Measurements from ENCODE around the gene HAGHL.

The HAGHL gene

DNA sequence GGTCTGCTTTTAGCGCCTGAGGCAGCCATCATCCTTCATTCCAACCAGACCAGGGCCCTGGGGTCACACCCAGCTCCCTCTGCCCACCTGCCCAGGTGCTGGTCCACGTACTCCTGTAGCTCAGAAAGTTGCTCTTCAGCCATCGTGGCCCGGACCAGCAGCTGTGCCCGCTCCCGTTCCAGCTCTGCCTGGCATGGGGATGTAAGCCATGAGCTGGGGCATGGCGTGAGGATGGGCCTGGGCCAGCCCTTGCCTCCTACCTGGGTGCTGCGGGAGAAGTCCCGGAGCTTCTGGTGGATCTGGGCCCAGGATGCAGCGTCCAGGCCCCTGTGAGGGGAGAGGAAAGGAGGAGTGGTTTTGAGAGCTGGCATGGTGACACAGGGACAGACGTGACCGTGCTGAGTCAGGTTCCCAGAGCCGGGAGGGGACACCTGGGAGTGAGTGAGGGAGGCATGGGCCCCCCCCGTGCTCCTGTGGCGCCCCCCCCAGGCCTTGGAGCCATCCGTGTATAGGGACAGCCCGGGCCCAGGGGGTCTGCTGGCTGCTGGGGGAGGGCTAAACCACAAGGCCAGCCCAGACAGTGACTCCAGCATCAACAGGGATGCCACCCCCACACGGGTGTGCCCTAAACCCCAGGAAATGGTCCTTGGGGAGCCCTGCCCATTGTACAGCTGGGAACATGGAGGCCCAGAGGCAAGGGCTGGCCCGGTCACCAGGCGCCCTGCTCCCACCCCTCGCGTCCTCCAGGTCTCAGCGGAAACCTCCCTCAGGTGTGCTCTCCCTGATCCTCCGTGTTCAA, 3.9 kb upstream of the HAGHL start:
- DNase-seq, result no peak

DNA sequence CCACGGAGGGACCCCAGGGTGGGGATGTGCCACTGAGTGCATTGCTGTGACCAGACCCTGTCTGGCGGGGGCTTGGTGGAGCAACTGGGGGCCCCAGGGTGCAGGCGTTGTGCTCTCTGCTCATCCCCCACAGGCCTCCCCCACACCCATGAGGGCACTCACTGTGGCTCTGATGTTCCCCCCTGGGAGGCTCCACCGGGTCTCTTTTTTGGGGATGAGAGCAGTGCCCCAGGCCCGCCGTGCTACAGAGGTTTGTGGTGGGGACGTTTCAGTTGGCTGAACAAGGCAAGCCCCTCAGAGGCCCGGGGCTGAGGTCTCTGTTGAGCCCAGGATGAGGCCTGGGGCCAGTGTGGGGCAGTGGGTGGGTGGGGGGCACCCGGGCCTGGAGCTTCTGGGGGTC, 3.2 kb upstream of the HAGHL start:
- no peak for DNase-seq

DNA sequence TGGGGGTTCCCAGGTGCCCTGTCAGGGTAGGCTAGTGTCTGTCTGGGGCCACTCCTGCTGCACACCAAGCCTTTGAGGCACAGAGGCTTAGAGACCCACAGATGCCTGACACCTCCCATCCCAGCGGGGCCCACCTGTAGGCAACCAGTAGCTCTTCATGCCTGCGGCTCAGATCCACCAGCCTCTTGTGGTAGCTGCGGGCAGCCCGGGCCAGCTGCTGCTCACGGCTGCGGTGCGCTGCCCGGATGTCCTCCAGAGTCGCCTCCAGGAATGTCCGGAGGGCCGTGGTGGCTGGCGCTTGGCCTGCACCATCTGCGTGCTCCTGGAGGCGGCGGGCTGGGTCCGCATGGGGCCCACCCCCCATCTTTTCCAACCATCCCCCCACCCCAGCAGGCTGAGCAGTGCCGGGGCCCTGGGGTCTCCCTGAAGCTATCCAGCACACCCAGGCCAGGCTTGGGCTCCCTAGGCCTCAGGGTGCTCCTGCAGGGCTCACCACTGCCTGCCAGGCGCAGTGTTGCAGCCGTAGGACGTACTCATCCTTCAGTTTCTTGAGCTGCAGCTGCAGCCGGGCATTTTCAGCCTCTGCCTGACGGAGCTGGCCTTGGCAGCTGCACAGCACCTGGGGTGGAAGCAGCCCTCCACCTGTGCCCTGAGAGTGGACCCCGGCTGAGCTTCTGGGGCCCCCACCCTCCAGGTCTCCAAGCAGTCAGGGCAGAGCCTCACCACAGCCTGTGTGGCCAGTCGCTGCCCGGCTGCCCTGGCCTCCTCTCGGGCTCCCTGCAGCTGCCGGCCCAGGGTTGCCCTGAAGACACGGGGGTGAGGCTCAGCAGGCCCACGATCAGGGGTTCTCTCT, 2.5 kb upstream of the HAGHL start:
- no peak for DNase-seq

DNA sequence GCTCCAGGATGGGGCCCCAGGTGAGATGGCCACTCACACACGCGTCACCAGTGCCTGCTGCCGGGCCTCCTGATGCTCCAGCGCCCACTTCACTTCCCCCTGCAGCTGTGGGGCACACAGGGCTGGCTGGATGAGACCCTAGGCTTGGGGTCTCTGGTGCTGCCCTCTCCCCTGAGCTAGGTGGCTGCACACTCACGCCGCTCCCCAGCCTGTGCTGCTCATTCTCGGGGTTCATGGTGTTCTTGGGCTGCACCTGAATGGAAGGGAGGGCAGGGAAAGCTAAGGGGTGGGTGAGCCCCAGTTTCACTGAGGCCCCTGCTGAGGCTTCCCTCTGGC, 1.9 kb upstream of the HAGHL start:
- no peak for DNase-seq

DNA sequence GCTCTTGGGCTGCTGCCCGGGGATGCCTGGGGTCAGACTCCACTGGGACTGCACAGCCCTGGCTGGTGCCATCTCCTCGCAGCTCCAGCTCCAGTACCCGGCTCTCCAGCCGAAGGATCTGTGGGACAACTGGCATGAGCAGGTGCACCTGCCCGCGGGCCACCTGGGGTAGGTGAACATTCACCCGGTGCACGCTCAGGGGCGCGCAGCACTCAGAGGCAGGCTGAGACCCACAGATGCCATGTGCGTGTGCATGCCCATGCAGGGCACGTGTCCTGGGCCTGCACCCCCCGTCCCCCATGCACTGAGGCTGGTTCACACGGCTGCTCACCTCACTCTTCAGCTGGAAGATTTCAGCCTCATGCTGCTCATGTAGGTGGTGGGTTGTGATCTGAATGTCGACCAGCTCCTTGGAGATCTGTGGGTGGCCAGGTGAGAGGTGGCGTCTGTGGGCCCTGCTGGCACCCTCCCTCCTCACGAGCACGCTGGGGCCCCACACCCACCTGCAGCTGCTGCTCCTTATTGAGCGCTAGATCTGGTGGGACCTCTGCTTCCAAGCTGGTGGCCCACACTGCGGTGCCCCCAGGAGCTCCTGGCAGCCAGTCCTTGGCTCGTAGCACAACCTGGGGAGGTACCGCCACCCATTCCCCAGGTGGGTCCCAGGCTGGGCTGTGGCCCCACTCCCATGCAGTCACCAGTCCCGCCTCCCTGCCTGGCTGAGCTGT, 1.3 kb upstream of the HAGHL start:
- no peak for DNase-seq

DNA sequence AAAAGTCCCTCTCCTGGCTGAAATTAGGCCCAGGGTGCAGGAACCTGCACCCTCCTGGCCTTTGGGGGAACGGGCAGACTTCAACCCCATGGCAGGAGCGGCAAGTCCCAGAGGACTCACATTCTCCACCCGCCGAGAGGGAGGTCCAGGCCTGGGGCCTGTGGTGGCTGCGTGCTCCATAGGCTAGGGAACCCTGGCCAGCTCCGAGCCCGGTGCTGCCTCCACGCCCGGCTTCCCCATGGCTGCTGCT, 793 bp upstream of the HAGHL start:
- no peak for DNase-seq

DNA sequence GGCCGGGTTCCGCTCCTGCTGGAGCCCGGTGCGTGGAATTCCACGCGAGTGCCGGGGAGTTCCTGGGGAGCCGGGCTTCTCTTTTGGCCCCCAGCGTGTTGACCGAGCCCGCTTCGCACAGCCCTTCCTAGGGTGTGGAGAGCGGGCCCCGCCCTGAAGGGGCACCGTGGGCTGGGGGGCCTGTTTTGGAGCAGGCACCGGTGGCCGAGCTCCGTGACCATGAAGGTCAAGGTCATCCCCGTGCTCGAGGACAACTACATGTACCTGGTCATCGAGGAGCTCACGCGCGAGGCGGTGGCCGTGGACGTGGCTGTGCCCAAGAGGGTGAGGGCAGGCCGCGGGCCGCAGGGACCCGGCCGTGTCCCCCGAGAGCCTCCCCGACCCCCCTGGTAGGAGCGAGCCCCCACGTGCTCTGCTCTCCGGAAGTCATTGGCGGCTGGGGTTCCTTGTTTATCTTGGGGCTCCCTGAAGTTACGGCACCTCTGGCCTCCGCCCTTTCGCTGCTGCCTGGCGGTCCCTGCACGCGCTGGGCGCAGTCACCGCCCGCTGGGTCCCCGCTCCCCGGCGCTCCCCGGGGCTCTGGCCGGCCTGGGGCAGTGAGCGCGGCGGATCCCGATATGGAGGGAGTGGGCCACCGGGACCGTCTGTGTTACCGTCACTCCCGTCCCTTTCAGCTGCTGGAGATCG, 528 bp downstream of the HAGHL start:
- DNase-seq, result no peak

DNA sequence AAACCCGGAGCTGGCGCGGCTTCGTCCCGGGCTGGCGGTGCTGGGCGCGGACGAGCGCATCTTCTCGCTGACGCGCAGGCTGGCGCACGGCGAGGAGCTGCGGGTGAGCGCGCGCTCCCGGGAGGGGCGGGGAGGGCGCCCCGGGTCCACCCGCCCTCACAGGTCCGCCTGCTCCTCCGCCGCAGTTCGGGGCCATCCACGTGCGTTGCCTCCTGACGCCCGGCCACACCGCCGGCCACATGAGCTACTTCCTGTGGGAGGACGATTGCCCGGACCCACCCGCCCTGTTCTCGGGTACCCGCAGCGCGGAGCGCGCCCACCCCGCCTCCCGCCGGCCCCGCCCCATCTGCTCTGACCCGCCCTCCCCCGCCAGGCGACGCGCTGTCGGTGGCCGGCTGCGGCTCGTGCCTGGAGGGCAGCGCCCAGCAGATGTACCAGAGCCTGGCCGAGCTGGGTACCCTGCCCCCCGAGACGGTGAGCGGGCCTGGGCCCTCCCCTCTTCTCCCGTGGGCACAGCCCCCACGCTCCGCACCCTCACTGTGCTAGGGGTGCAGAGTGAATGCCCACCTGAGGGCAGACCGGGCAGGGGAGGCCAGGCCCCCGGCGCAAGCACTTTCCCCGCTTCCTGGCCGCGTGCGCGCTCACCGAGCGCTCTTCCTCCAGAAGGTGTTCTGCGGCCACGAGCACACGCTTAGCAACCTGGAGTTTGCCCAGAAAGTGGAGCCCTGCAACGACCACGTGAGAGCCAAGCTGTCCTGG, 1.4 kb downstream of the HAGHL start:
- DNase-seq, result no peak

DNA sequence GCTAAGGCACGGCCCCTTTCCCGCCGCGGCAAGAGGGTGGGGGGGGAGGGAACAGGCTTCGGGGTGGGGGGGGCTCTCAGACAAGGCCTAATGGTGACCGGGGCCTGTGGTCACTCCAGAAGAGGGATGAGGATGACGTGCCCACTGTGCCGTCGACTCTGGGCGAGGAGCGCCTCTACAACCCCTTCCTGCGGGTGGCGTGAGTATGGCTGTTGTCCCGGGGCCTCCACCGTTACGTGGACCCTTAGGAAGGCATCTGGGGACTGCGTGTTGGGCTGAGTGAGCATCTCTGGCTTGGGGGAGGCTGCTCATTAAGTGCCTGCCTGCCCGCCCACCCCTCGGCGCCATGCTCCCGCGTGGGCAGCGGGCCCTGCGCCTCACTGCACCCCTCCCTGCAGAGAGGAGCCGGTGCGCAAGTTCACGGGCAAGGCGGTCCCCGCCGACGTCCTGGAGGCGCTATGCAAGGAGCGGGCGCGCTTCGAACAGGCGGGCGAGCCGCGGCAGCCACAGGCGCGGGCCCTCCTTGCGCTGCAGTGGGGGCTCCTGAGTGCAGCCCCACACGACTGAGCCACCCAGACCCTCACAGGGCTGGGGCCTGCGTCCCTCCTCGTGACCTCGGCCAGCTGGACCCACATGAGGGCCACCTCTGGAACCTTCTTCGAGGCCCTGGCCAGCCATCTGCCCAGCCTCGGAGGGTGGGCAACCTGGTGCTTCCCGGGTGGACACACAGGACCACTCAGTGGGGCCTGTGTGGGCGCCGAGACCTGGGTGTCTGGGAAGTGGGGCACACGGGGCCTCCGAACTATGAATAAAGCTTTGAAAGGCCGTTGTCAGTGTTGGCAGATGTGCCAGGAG, 2.2 kb downstream of the HAGHL start:
- no peak for DNase-seq

DNA sequence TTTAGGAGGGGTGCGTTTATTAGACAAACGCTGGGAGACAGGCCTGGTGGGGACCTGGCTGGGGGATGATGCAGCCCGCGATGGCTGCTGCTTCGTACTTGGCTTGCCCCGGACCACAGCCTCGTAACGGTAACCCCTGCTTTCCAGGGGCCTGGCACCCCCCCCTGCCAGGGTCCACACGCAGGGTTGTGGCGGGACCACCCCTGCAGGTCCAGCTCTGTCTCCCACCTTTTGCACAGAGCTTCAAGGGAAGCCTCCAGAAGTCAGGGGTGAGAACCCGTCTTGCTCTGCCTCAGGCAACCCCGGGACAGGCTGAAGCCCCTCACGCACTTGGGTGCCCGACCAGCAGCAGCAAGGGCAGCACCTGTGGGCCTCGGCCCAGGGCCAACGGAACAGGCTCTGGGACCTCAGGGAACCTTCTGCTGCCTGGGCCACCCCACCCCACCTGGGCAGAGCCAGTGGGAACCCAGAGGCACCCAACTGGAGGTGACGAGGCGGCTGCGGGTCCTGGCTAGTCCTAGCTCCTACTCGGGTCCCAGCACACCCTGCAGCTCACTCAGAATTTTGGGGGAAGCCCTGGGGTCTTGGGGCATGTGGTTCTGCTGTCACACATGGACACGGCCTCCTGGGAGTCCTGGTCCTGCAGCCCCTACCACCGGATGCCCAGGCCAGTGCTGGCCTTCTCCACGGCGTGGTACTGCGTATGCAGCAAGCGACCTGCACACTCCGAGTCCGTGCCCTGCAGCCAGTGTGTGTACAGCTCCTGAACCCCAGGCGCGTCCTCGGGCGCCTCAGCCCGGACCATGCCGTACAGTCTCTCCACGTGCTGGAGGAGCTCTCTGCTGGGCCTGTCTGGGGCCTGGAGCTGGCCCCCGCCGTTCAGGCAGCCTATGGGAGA, 3.1 kb downstream of the HAGHL start:
- no peak for DNase-seq

DNA sequence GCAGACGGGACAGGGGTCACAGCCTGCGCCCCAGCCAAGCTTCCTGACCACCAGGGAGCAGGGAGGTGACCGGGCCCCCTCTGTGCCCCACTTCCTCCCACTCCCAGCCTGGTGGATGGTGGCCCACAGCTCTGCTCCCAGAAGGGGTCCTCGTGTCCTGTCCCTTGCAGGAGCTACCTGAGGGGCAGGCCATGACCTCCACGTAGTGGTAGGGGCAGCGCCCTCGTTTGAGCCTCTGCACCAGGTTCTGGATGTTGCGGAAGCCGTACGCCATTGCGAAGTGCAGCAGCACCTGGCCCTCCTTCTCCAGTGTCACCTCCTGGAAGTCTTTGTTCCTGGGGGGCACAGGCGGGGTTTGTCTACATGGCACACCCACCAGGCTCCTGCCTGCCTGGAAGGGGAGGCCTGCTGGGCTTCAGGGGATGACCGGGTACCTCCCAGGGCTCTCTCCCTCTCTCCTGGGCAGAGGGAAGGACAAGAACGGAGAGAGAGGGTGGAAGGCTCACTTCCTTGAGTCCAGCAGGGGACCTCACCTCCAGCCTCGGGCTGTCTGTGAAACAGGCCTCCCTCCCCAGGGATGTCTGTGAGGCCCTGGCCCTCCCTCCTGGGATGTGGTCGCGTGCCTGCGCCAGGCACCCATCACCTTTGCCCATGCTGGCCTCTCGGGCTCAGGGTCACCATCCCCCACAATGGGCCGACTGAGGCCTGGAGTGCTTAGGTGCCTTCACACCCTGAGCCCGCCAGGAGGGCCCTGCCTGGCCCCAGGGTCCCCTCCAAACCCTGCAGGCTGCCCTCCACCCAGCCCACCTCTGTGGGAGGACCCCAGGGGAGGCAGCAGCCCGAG, 4.0 kb downstream of the HAGHL start:
- no peak for DNase-seq

DNA sequence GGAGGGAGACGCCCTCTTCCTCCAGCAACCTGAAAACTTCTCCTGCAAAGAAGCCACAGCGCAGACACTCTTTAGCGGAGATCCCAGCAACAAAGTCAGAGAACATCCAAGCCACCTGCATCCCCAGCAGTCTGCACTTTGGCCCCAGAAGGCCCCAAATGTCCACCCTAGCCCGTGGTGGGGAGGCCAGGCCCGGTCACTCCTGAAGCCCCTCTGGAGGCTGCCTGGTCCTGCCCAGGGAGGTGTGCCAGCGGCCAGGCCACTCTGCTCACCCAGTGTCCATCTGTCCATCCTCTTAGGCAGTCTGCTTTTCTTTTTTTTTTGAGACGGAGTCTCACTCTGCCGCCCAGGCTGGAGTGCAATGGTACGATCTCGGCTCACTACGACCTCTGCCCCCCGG, 5.4 kb downstream of the HAGHL start:
- DNase-seq, result no peak

DNA sequence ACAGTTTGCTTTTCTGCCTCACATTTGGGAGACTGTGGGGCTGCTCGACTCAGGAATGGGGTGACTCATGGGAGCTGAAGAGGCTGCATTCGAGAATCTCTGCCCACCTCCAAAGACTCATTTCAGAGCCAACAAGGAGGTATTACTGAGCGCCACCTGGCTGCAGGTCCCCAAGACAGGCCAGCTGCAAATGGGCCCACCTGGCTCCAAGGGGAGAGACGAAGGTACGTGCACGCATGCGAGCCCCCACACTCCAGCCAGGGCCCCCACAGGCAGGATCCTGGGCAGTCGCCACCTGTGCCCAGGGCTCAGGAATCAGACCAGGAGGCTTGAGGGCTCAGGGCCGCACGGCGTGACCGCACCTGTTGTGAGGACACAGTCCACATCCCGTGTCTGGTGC, 6.0 kb downstream of the HAGHL start:
- no peak for DNase-seq

DNA sequence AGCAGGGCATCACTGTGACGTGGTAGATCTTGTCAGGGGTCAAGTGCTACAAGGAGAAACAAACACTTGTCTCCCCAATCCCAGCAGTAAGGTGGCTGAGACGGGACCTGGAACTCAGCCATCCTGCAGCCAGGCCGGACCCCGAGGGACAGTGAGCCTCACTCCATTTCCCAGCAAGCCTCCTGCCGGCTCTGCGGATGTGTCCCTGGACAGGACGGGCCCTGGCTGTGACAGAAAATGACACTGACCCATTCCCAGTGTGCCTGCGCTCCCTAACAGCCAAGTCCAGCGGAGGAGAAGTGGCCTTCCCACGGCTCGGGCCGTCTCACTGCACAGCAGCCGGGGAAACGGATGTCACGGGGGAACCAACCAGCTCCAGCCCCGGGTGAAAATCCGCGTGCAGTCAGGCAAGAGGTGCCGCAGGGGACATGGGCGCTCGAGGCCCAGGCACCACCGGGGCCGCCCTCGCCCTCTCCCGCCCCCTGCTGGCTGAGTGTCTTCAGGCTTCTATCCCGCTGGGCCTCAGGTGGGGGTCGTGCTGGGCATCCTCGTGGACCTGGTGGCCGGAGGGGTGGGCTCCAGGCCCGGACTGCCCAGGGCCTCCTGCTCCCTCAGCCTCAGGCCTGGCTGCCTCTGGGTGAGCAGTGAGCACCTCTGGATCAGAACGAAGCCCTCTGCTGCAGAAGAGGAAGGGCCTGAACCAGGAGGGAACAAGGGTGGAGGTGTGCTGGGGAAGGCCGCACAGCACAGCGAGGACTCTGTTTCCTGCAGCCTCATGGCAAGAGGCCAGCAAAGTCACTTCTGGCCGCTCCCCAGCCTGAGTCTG, 6.7 kb downstream of the HAGHL start:
- no peak for DNase-seq

DNA sequence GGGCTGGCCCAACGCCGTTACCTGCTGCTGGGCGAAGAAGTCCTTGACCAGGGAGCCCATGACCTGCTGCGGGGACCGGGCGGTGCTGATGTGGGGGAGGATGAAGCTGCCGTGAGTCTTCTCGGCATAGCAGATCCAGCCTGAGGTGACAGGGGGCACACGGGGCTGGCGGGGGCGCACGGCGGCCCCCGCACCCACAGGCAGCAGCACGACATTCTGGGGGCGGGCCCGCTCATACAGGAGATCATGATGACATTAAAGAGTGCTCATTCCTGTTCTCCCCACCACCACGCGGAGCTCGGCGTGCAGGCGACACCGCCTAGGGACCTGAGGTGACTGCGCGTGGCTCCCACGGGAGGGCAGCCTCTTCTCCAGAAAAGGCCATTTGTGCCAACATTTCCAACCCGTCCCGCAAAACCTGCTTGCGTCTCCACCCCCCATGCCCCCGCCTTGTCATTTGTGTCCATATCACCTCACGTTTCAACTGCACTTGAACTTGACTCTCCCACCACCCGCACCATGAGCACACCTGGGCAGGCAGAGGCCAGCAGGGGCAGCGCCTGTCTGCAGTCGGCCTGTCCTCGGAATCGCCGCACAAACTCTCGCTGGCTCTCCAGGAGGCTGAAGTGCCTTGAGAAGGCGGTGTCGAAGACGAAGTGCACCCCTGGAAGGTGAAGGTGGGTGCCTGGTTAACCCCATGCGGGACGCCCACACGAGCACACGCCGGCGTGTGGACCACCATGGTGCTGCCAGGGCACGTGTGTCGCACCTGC, 7.5 kb downstream of the HAGHL start:
- DNase-seq, result no peak

DNA sequence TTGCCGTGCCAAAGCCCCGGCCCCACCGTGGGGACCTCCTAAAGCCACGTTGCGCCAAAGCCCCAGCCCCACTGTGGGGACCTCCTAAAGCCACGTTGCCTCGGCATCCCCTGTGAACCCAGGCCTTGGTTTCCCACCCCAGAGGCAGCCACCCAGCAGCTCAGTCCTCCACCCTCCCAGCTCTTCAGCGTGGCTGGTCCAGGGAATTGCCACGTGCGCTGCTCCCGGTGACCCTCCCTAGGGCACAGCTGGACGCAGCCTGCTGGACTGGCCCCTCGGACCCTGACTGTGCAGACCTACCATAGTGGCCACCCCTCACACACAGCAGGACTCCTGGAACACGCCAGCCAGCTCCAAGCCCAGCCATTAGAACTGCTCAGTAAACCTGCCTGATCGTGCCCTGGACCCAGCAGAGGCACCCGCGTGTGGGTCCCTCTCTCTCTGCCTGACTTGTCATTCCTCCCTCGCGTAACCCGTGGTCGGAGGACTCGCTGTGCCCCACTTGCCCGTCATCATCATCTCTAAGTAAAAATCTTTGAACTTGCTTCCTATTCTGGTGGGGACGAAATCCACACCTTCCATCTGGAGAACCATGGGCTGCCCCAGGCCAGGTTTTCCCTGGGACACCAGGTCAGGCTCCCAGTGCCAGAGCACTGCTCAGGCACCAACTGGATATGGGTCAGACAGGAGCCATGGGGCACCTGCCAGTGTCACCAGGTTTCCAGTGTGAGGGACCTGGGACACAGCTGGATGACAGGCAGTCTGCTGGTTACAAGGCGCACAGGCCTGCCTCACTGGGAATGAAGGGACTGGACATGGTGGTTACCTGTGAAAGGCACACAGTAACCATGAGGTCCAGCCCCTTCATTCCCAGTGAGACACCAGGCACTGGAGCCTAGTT, 8.3 kb downstream of the HAGHL start:
- DNase-seq, result no peak

DNA sequence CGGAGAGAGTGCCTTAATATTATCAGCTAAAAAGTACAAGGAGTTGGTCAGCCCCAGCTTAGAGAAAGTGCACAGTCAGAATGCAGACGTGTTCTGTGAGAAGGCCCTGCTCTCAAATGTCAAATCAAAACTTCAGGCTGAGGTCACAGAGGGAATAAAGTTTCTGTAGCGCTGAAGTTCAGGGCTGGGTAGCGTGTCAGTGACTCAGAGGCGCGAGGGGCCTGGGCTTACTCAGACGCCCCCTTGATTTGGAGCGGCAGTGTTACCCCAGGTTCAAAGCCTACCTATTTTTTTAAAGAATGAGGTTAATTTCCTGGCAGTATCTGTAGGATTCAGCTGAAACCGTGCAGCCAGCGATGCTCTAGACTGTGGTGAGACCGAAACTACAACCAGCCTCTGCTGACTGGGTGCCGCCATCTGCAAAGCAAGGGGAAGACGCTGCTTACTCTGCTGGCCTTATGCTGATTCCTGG, 9.1 kb downstream of the HAGHL start:
- DNase-seq, result no peak

All from NCI-H2107 (cell line).